Right forelimb (tissue), 1 donor: ENCODE results near the gene PPP1R9B.
A peak's percentile ranks its signal among the peaks of the same experiment; 100 is the strongest.

Experiments
- DNase-seq: peaks from one replicate; pipeline ENCODE4 v3.0.0-alpha.2; 2018

PPP1R9B gene

GRCh38 chr17:50187751-50188530 lies 37.5 kb upstream of the PPP1R9B start:
- peak; percentile 79 for DNase-seq

DNA sequence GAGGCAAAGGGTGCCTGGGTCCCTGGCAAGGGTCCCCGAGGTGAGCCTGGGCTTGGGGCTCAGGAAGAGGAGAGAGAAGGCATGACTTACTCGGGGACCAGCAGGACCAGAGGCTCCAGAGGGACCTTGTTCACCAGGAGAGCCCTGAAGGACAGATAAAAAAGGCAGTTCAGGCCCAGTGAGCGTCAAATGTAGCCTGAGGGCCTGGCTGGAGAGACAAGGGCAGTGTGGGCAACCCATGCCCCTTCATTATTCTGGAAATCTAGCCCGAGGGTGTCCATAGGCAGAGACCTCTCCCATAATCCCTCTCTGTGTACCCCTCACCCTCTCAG lies 36.9 kb upstream of the PPP1R9B start:
- DNase-seq = no peak

- peak; percentile 84 for DNase-seq
These were observed 36.4 kb upstream of the PPP1R9B start for GRCh38 chr17:50186661-50187393.

GRCh38 chr17:50185631-50186471 lies 35.4 kb upstream of the PPP1R9B start:
- peak; percentile 71 for DNase-seq

DNA sequence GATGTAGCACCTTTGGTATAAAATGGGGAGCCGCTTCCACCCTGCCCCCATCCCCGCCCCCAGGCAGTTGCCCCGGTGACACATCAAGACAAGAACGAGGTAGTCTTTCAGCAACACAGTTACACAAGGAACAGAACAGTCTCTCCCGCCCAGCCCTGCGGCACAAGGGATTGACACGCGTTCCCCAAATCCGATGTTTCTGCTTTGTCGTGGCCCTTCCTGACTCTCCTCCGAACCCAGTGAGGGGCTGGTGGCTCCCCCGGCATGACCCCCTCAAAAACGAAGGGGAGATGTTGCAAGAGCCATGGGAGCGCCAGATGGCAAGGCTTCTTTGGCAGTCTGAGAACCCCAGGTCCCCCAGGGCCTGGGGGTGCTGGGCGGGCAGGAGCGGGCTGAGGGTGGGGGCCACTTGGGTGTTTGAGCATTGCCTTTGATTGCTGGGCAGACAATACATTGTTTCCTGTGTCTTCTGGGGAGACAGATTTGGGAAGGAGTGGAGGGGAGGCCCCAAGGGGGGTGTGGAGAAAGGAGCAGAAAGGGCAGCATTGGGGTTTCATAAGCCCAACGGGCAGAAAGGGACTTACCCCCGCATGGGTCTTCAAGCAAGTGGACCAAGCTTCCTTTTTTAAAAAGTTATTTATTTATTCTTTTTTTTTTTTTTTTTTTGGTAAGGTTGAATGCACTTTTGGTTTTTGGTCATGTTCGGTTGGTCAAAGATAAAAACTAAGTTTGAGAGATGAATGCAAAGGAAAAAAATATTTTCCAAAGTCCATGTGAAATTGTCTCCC lies 34.3 kb upstream of the PPP1R9B start:
- DNase-seq = peak; percentile 82

- DNase-seq = no peak
These were observed 33.6 kb upstream of the PPP1R9B start for GRCh38 chr17:50184064-50184463.

GRCh38 chr17:50183421-50183994 lies 33.0 kb upstream of the PPP1R9B start:
- DNase-seq = peak; percentile 81

DNA sequence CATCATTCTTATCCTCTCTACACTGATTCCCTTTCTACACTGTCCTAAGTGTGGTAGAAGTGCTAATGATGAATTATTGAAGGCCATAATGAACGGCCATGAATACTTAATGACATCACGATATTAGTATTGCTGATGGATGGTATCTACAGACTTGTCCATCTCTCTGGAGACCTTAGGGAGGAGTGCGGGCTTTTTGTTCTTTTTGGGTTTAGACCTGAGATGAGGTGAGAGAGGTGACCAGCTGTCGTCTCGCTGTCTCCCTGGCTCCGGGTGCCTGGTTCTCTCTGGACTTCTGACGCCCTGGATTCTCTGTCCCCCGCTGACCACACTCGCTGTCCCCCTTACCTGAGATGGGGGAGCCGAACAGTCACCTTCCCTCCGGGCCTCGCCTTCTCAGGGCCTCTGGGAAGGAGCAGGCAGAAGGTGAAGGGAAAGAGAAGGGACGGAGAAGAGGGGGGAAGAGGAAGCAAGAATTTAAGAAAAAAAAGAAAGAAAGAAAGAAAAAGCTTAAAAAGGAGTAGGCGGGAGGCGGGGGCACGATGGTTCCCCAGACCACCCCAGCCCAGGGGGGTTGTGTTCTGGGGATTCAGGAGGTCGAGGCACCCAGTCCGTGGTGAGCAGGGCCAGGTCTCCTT lies 32.4 kb upstream of the PPP1R9B start:
- DNase-seq = no peak

DNA sequence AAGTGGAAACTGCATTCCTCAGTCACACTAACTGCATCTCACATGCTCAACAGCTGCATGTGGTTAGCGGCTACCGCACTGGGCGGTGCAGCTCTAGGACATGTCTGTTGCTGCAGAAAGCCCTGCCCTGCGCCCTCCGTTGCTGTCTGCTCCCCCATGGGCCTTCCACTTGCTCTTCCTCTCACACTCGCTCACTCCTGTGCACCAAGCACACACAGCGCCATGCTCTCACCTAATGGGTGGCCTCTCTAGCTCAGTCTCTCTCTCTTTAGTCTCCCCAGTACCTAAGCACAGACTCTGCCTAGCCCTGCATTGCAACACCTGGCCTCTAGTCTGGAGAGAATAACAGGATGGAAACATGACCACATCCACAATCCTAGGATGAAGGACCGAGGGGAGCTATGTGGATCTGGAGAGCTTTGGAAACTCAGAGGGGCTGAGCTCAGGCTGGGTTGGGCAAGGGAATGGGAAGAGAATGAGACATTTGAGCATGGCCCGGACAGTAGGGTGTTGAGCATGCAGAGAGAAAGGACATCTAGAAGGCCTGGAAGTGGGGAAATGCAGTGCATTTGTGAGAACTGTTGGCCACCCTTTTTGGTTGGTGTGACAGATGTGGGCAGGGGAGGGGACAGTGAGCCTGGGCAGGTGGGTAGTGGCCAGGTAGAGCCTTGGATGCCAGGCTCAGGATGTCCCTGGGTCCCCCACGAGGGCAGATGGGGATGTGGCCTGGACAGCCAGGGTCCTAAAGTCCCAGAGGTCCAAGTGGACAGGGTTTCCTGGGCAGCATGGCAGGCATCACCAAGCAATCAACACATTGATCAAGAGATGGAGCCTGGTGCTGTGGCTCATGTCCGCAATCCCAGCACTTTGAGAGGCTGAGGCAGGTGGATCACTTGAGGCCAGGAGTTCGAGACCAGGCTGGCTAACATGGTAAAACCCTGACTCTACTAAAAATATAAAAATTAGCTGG lies 31.4 kb upstream of the PPP1R9B start:
- peak; percentile 77 for DNase-seq

- DNase-seq = peak; percentile 76
These were observed 30.7 kb upstream of the PPP1R9B start for GRCh38 chr17:50181144-50181543.

DNA sequence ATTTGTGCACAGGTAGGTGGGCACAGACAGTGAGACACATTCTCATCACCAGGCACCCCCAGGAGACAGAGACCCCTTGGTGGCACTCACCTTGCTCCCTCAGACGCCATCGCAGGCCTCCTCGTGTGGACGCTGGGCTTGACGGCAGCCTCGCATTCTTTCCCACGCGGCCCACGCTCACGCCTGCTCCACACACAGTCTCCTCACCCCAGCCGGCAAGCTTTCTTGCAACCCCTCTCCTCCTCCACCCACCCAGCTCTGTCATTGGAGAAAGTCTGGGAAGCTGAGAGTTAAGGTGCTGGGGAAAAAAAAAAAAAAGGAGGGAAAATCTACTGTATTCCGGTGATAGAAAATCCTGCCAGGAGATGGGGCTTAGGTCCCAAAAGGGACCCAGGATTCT lies 30.1 kb upstream of the PPP1R9B start:
- no peak for DNase-seq

DNA sequence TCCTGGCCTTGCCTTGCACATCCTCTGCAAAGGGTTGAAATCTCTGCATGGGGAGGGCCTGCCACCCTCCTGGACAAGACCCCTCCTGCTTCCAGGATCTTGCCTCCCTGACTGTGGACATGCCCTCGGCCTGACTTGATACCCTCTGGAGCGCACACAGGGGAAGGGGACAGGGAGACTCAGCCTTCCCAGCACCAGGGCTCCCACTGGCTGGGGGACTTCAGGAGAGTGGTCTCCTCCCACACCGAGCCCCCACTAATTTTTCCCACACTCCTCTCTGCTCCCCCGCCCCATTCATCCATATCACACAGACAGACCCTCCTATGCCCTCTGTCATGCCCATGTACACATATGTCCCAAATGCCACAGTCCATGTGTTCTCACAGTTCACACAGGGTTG lies 29.6 kb upstream of the PPP1R9B start:
- peak; percentile 55 for DNase-seq

DNA sequence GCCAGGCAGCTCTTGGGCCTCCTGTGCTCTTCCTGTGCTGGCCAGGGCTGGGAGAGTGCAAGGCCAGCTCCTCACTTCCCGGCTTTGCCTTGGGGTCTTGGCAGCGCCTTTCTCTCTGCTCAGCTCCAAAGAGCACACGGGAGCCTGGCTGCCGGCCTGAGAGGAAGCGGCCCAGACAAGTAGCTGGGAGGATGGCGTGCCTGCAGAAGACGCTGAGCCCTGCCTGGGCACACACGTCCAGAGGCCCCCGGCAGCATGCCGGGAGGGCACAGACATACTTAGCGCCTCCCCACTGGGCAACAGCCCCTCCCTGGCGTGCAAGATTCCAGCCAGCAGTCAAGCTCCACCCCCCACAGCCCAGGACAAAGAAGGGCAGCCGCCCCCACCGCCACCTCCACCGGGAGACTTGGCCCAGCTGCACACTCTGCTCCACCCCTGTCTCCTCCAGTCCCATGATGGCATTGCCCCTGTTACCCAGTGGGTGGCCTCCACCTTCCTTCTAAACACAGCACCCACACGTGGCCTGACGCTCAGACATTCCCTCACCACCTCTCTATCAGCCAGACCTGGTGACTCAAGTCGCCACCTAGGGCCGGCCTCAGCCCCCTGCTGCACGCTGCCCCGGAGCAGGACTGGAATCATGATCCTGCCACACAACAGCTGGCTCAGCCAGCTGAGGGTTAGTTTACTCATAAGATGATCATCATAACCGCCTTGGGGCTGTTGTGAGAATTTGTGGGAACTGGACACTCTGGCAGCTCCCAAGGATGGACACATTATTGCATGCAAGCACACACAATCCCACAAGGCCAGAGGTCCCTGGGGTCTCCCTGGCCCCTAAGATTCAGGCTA lies 27.7 kb upstream of the PPP1R9B start:
- DNase-seq = peak; percentile 86

GRCh38 chr17:50177476-50177875 lies 27.0 kb upstream of the PPP1R9B start:
- no peak for DNase-seq

GRCh38 chr17:50176559-50177357 lies 26.3 kb upstream of the PPP1R9B start:
- DNase-seq = peak; percentile 57

- peak; percentile 50 for DNase-seq
These were observed 24.7 kb upstream of the PPP1R9B start for GRCh38 chr17:50175035-50175807.

DNA sequence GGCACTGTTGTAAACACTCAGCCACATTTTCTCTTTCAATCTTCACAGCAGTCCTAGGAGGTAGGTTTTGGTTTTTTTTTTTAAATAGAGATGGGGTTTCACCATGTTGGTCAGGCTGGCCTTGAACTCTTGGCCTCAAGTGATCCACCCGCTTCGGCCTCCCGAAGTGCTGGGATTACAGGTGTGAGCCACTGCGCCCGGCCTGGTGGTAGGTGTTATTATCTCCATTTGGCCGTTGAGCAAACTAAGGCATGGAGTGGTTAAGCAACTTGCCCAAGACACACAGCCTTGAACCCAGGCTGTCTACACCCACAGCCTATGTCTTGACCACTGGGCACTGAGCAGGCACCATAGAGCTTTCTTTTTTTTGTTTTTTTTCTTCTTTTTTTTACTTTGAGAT lies 24.0 kb upstream of the PPP1R9B start:
- DNase-seq = peak; percentile 29
